ENCODE measurements around the gene GAPVD1. TPM values are rescaled to one million over a fixed set of nuclear protein-coding genes. Genes with fewer than 3 reads are reported as not detected.

Gene GAPVD1
- total RNA-seq, 1 experiment from 2014 or later = 53.1 TPM

DNA sequence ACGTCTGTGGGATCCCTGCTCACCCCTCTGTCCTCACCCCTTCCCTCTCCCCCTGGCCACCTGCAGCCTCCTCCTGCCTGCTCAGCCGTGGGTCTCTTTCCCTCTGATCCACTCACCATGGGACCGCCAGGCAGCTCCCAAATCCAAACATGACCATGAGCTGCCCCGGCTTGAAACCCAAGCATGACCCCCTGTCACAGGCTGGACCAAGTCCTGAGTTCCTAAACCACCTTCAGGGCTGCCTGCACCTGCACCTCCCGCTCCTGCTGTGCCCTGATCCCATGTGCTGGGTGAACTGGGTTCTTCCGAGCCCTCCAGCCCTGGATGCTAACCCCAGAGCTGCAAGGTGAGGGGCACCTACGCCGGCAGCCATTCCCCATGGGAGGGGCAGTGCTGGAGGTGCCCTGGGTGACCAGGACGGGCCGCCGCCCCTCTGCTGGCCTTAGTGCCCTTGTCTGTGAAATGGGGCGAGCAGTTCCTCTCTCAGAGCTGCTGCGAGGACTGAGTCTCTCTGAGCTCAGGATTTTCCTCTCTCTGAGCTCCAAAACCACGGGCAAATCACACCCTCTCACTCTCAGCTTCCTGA is 149.6 kb downstream of the GAPVD1 start:
- H3K36me3 ChIP-seq (ENCODE audit: control insufficient read depth in 1 of 2, insufficient read depth in 2 of 2, low read length in 2 of 2) = no peaks in the 10 kb centered on the region
- no peaks in the 10 kb centered on the region for H4K20me1 ChIP-seq (ENCODE audit: insufficient read depth)
- peak overlapping the region; percentile 79 to 81 for H3K4me3 ChIP-seq (replicated peaks in 1 of 2; ENCODE audit: low read depth in 1 of 2, low read length in 2 of 2)
- POLR2A ChIA-PET = interaction anchor here (2.8 kb wide), 1 partner anchor 11 kb away, joined by 12 read pairs; no protein-coding TSS in a partner anchor
- CTCF ChIA-PET = interaction anchor here (1.0 kb wide), 1 partner anchor 1080 kb away, joined by 3 read pairs; no protein-coding TSS in a partner anchor
- H3K27me3 ChIP-seq (ENCODE audit: insufficient read depth, low read length) = no peaks in the 10 kb centered on the region
- no peaks in the 10 kb centered on the region for H3K9me2 ChIP-seq (ENCODE audit: insufficient read depth)
- peaks cover 16 to 49% of the 10 kb centered on the region in 2 experiments for H3K4me1 ChIP-seq (ENCODE audit: control insufficient read depth in 1 of 2, insufficient read depth in 2 of 2, low read length in 2 of 2)
- DNase-seq (ENCODE audit: low read depth, low spot score) = no peak
- peak overlapping the region; percentile 82; the same call in 1 of the 2 replicates for H3K27ac ChIP-seq (ENCODE audit: low read depth, low read length)
- no peak for ATAC-seq
- H3K4me2 ChIP-seq (ENCODE audit: low read length) = peak overlapping the region; percentile 92
- intact Hi-C loops (cut with micrococcal nuclease) = no loop called here
- TF ChIP-seq, protein P1, sequence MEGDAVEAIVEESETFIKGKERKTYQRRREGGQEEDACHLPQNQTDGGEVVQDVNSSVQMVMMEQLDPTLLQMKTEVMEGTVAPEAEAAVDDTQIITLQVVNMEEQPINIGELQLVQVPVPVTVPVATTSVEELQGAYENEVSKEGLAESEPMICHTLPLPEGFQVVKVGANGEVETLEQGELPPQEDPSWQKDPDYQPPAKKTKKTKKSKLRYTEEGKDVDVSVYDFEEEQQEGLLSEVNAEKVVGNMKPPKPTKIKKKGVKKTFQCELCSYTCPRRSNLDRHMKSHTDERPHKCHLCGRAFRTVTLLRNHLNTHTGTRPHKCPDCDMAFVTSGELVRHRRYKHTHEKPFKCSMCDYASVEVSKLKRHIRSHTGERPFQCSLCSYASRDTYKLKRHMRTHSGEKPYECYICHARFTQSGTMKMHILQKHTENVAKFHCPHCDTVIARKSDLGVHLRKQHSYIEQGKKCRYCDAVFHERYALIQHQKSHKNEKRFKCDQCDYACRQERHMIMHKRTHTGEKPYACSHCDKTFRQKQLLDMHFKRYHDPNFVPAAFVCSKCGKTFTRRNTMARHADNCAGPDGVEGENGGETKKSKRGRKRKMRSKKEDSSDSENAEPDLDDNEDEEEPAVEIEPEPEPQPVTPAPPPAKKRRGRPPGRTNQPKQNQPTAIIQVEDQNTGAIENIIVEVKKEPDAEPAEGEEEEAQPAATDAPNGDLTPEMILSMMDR (IDR thresholded peaks at IDR 0.05 in 2 of 3, conservative IDR thresholded peaks at IDR 0.05 in 1 of 3; ENCODE audit: borderline replicate concordance in 1 of 3, insufficient read depth in 1 of 3, low read depth in 2 of 3, low read length in 2 of 3) = no peak
- TF ChIP-seq POLR2AphosphoS5 (IDR thresholded peaks at IDR 0.05; ENCODE audit: low read depth, low read length) (no peak), YY1 (IDR thresholded peaks at IDR 0.05; ENCODE audit: extremely low read depth, insufficient replicate concordance, low read depth, low read length) (no peak), ZFX (IDR thresholded peaks at IDR 0.05) (no peak), POLR2A (IDR thresholded peaks at IDR 0.05; ENCODE audit: borderline replicate concordance, extremely low read depth, insufficient read depth, insufficient read length) (no peak), EGR1 (IDR thresholded peaks at IDR 0.05; ENCODE audit: low read depth) (no peak), CBX3 (IDR thresholded peaks at IDR 0.05; ENCODE audit: low read depth) (no peak), SP1 (IDR thresholded peaks at IDR 0.05; ENCODE audit: low read depth) (no peak), SIN3A (IDR thresholded peaks at IDR 0.05; ENCODE audit: low read depth) (no peak), JUND (IDR thresholded peaks at IDR 0.05) (no peak)
- TF ChIP-seq, protein P2, sequence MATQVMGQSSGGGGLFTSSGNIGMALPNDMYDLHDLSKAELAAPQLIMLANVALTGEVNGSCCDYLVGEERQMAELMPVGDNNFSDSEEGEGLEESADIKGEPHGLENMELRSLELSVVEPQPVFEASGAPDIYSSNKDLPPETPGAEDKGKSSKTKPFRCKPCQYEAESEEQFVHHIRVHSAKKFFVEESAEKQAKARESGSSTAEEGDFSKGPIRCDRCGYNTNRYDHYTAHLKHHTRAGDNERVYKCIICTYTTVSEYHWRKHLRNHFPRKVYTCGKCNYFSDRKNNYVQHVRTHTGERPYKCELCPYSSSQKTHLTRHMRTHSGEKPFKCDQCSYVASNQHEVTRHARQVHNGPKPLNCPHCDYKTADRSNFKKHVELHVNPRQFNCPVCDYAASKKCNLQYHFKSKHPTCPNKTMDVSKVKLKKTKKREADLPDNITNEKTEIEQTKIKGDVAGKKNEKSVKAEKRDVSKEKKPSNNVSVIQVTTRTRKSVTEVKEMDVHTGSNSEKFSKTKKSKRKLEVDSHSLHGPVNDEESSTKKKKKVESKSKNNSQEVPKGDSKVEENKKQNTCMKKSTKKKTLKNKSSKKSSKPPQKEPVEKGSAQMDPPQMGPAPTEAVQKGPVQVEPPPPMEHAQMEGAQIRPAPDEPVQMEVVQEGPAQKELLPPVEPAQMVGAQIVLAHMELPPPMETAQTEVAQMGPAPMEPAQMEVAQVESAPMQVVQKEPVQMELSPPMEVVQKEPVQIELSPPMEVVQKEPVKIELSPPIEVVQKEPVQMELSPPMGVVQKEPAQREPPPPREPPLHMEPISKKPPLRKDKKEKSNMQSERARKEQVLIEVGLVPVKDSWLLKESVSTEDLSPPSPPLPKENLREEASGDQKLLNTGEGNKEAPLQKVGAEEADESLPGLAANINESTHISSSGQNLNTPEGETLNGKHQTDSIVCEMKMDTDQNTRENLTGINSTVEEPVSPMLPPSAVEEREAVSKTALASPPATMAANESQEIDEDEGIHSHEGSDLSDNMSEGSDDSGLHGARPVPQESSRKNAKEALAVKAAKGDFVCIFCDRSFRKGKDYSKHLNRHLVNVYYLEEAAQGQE (IDR thresholded peaks at IDR 0.05; ENCODE audit: low read depth) = no peak
- TF ChIP-seq, protein P3, sequence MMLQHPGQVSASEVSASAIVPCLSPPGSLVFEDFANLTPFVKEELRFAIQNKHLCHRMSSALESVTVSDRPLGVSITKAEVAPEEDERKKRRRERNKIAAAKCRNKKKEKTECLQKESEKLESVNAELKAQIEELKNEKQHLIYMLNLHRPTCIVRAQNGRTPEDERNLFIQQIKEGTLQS (IDR thresholded peaks at IDR 0.05) = no peak
- H3K79me2 ChIP-seq (ENCODE audit: insufficient read depth, low read length) = no peaks in the 10 kb centered on the region; the same call in 1 of the 2 replicates
- RAD21 ChIA-PET (ENCODE audit: low non-redundant PET in 1 of 2, low total read pairs in 2 of 2, uncharacterized antibody in 2 of 2, unreplicated experiment in 2 of 2) = interaction anchor here in 1 of 2 experiments (0.9 kb wide), 1 partner anchor 987 kb away, joined by 3 read pairs; no protein-coding TSS in a partner anchor
- BruUV-seq (replicated peaks) = no TSS peak
- H2AFZ ChIP-seq (ENCODE audit: low read depth, low read length, poor library complexity, severe bottlenecking) = no peak overlapping the region
- no peaks in the 10 kb centered on the region for H3K9me3 ChIP-seq (ENCODE audit: control insufficient read depth in 1 of 2, insufficient read depth in 1 of 2, low read depth in 1 of 2, low read length in 2 of 2)
- H3K9ac ChIP-seq (ENCODE audit: low read length) = peak overlapping the region; percentile 83
